Uterus (tissue), 2 donors: ENCODE results near the gene CDKL1.

Experiments
- CTCF ChIP-seq, 4 experiments: fragments of 200-600 bp in 2 of 4; fragments of 450-650 bp in 2 of 4; sonication (generic) in 2 of 4; IDR thresholded peaks; one replicate each; pipeline ENCODE4 v1.5.1; 2016 to 2019; ENCODE audit warnings: antibody characterized with exemption in 4 of 4, mild to moderate bottlenecking in 2 of 4, moderate library complexity in 1 of 4
- POLR2A ChIP-seq, 2 donors: fragments of 450-650 bp; IDR thresholded peaks; one replicate each; pipeline ENCODE4 v1.6.1; 2016; ENCODE audit warnings: antibody characterized with exemption in 2 of 2, mild to moderate bottlenecking in 1 of 2, moderate library complexity in 1 of 2

- TF ChIP-seq CTCF (IDR thresholded peaks at IDR 0.05) (no peak), POLR2A (IDR thresholded peaks at IDR 0.05) (no peak)
Measured at GRCh38 chr14:50366589-50366988, 30.1 kb downstream of the CDKL1 start.
